Measurements from ENCODE around the gene SMS. TPM values are rescaled to one million over a fixed set of nuclear protein-coding genes. Genes with fewer than 3 reads are reported as not detected.
A peak's percentile ranks its signal among the peaks of the same experiment; 100 is the strongest.

Gene SMS
- polyA plus RNA-seq, 1 donor (not counting 4 experiments of a cell fraction or from before 2014, with no cell fraction given): 142 TPM

DNA sequence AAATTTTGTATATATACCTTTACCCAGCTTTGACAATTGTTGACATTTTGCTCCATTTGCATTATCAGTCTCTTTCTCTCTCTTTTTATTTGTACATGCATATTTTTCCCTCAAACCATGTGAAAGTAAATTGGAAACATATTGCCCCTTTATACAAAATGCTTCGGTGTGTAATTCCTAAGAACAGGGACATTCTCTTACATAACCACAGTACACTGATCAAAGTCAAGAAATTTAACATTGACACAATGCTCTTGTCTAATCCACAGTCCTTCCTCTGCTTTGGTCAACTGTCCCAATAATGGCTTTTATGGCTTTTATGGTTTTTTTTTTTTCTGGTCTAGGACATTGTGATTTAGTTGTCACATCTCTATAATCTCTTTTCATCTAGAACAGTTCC lies 9.5 kb upstream of the SMS start:
- dilution Hi-C loops (cut with MboI; ENCODE audit: extremely low pct_ligation_motif_present, low sequenced_read_pairs): no loop called here
- FAIRE-seq: no peak
- Histone ChIP-seq H3K36me3 (ENCODE audit: control insufficient read depth in 2 of 2, extremely low read depth in 1 of 2, insufficient read depth in 2 of 2, low read length in 2 of 2) (no peaks in the 10 kb centered on the region), H3K4me3 (ENCODE audit: control insufficient read depth in 2 of 3, extremely low read depth in 1 of 3, insufficient read depth in 2 of 3, low read depth in 1 of 3, low read length in 3 of 3) (no peak overlapping the region), H3K4me1 (ENCODE audit: control insufficient read depth, extremely low read depth, insufficient read depth, low read length) (peaks cover 45% of the 10 kb centered on the region), H3K9me1 (ENCODE audit: control insufficient read depth, extremely low read depth, insufficient read depth, low read length) (no peaks in the 10 kb centered on the region), H3K27me3 (ENCODE audit: control insufficient read depth, extremely low read depth, insufficient read depth, low read length) (no peaks in the 10 kb centered on the region), H3K9me3 (ENCODE audit: control insufficient read depth, low read depth, low read length) (no peaks in the 10 kb centered on the region), H3K9ac (ENCODE audit: control insufficient read depth, extremely low read depth, insufficient read depth, low read length) (no peak overlapping the region), H3K27ac (ENCODE audit: control insufficient read depth, insufficient read depth, low read length) (no peak overlapping the region), H4K20me1 (ENCODE audit: control insufficient read depth, extremely low read depth, insufficient read depth, low read length) (no peaks in the 10 kb centered on the region), H2AFZ (ENCODE audit: control insufficient read depth, low read length) (no peak overlapping the region), H3K79me2 (ENCODE audit: control insufficient read depth, insufficient read depth, low read length) (no peaks in the 10 kb centered on the region), H3K4me2 (ENCODE audit: control insufficient read depth, extremely low read depth, insufficient read depth, low read depth, low read length) (no peak overlapping the region)
- no peak for DNase-seq (ENCODE audit: low read depth, low spot score)
- no peak for TF ChIP-seq EZH2 (IDR thresholded peaks at IDR 0.05; ENCODE audit: low read length)
- TF ChIP-seq, protein P1, sequence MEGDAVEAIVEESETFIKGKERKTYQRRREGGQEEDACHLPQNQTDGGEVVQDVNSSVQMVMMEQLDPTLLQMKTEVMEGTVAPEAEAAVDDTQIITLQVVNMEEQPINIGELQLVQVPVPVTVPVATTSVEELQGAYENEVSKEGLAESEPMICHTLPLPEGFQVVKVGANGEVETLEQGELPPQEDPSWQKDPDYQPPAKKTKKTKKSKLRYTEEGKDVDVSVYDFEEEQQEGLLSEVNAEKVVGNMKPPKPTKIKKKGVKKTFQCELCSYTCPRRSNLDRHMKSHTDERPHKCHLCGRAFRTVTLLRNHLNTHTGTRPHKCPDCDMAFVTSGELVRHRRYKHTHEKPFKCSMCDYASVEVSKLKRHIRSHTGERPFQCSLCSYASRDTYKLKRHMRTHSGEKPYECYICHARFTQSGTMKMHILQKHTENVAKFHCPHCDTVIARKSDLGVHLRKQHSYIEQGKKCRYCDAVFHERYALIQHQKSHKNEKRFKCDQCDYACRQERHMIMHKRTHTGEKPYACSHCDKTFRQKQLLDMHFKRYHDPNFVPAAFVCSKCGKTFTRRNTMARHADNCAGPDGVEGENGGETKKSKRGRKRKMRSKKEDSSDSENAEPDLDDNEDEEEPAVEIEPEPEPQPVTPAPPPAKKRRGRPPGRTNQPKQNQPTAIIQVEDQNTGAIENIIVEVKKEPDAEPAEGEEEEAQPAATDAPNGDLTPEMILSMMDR (optimal IDR thresholded peaks at IDR 0.05 in 1 of 3, IDR thresholded peaks at IDR 0.05 in 1 of 3, conservative IDR thresholded peaks at IDR 0.05 in 1 of 3; ENCODE audit: extremely low read depth in 1 of 3, insufficient read depth in 2 of 3, low read length in 3 of 3): no peak

GRCh38 chrX:21932292-21933002 lies 8.1 kb upstream of the SMS start:
- Histone ChIP-seq H2AFZ (ENCODE audit: control insufficient read depth, low read length) (peak overlapping the region; percentile 81), H3K27me3 (ENCODE audit: control insufficient read depth, extremely low read depth, insufficient read depth, low read length) (no peaks in the 10 kb centered on the region), H3K36me3 (ENCODE audit: control insufficient read depth in 2 of 2, extremely low read depth in 1 of 2, insufficient read depth in 2 of 2, low read length in 2 of 2) (no peaks in the 10 kb centered on the region), H3K4me2 (ENCODE audit: control insufficient read depth, extremely low read depth, insufficient read depth, low read depth, low read length) (peak overlapping the region; percentile 3), H3K9ac (ENCODE audit: control insufficient read depth, extremely low read depth, insufficient read depth, low read length) (peak overlapping the region; percentile 41), H3K27ac (ENCODE audit: control insufficient read depth, insufficient read depth, low read length) (peak overlapping the region; percentile 52), H4K20me1 (ENCODE audit: control insufficient read depth, extremely low read depth, insufficient read depth, low read length) (no peaks in the 10 kb centered on the region), H3K4me1 (ENCODE audit: control insufficient read depth, extremely low read depth, insufficient read depth, low read length) (peaks cover 33% of the 10 kb centered on the region), H3K4me3 (ENCODE audit: control insufficient read depth in 2 of 3, extremely low read depth in 1 of 3, insufficient read depth in 2 of 3, low read depth in 1 of 3, low read length in 3 of 3) (no peak overlapping the region), H3K9me3 (ENCODE audit: control insufficient read depth, low read depth, low read length) (no peaks in the 10 kb centered on the region), H3K9me1 (ENCODE audit: control insufficient read depth, extremely low read depth, insufficient read depth, low read length) (no peaks in the 10 kb centered on the region), H3K79me2 (ENCODE audit: control insufficient read depth, insufficient read depth, low read length) (no peaks in the 10 kb centered on the region)
- dilution Hi-C loops (cut with MboI; ENCODE audit: extremely low pct_ligation_motif_present, low sequenced_read_pairs): no loop called here
- FAIRE-seq (peak; percentile 90), DNase-seq (ENCODE audit: low read depth, low spot score) (no peak)
- TF ChIP-seq, protein P1 (optimal IDR thresholded peaks at IDR 0.05 in 1 of 3, IDR thresholded peaks at IDR 0.05 in 1 of 3, conservative IDR thresholded peaks at IDR 0.05 in 1 of 3; ENCODE audit: extremely low read depth in 1 of 3, insufficient read depth in 2 of 3, low read length in 3 of 3): no peak
- TF ChIP-seq EZH2 (IDR thresholded peaks at IDR 0.05; ENCODE audit: low read length): no peak
